Neuronal stem cell (in vitro differentiated cells): ENCODE data around the gene SHISA7. TPM values are rescaled to one million over a fixed set of nuclear protein-coding genes. Genes with fewer than 3 reads are reported as not detected.

Experiments used
- DNase-seq: peaks from one replicate; pipeline ENCODE4 v3.0.0-alpha.2; 2013; ENCODE audit warnings: low spot score
- H2AFZ ChIP-seq: one replicate; pipeline ENCODE4 v1.6.1; 2013; ENCODE audit warnings: mild to moderate bottlenecking, low read length, inconsistent platforms
- H2AK5ac ChIP-seq: 2 replicates; pipeline ENCODE4 v1.6.1; 2013; ENCODE audit warnings: low read depth, mild to moderate bottlenecking, inconsistent platforms, low read length, moderate library complexity, mixed read lengths
- H2BK120ac ChIP-seq: 2 replicates; pipeline ENCODE4 v1.6.1; 2013; ENCODE audit warnings: low read depth, mild to moderate bottlenecking, inconsistent platforms, low read length, moderate library complexity, mixed read lengths
- H2BK12ac ChIP-seq: one replicate; pipeline ENCODE4 v1.6.1; 2013; ENCODE audit warnings: low read length, inconsistent platforms
- H2BK15ac ChIP-seq: 2 replicates; pipeline ENCODE4 v1.6.1; 2013; ENCODE audit warnings: mild to moderate bottlenecking, low read length, inconsistent platforms, mixed read lengths
- H2BK5ac ChIP-seq: one replicate; pipeline ENCODE4 v1.6.1; 2013; ENCODE audit warnings: inconsistent platforms, mild to moderate bottlenecking, low read length, moderate library complexity
- H3K14ac ChIP-seq: one replicate; pipeline ENCODE4 v1.6.1; 2013; ENCODE audit warnings: low read length, inconsistent platforms
- H3K18ac ChIP-seq: 2 replicates; pipeline ENCODE4 v1.6.1; 2013; ENCODE audit warnings: low read length, inconsistent platforms
- H3K23ac ChIP-seq: 2 replicates; pipeline ENCODE4 v1.6.1; 2013; ENCODE audit warnings: low read depth, mild to moderate bottlenecking, mixed read lengths, low read length, inconsistent platforms; ENCODE audit not compliant: poor library complexity
- H3K27ac ChIP-seq: replicated peaks from 3 replicates; pipeline ENCODE4 v1.5.1; 2013; ENCODE audit warnings: low read length, inconsistent platforms
- H3K27me3 ChIP-seq, 3 experiments: 2 replicates each; pipeline ENCODE4 v1.6.1; 2013; ENCODE audit warnings: low read length in 3 of 3, mild to moderate bottlenecking in 2 of 3, inconsistent platforms in 1 of 3, low read depth in 1 of 3, mixed read lengths in 1 of 3, moderate library complexity in 1 of 3; ENCODE audit not compliant: control insufficient read depth in 3 of 3, insufficient read depth in 3 of 3
- H3K36me3 ChIP-seq, 2 donors: replicated peaks in 1 of 2; 2 replicates each; pipeline ENCODE4 v1.6.1; 2013; ENCODE audit warnings: low read length in 2 of 2; ENCODE audit not compliant: control insufficient read depth in 2 of 2, insufficient read depth in 2 of 2
- H3K4ac ChIP-seq: 2 replicates; pipeline ENCODE4 v1.6.1; 2013; ENCODE audit warnings: inconsistent platforms, mild to moderate bottlenecking, low read length, moderate library complexity
- H3K4me1 ChIP-seq, 2 donors: 1 replicate in 1 of 2; 2 replicates in 1 of 2; pipeline ENCODE4 v1.6.1; 2013; ENCODE audit warnings: low read length in 2 of 2, low read depth in 1 of 2; ENCODE audit not compliant: control insufficient read depth in 2 of 2, insufficient read depth in 1 of 2
- H3K4me2 ChIP-seq: one replicate; pipeline ENCODE4 v1.6.1; 2013; ENCODE audit warnings: mild to moderate bottlenecking, low read length, inconsistent platforms; ENCODE audit not compliant: insufficient read depth, poor library complexity, severe bottlenecking
- H3K4me3 ChIP-seq, 2 donors: 2 replicates each; pipeline ENCODE4 v1.5.1; 2013; ENCODE audit warnings: low read length in 2 of 2, mild to moderate bottlenecking in 2 of 2, inconsistent platforms in 1 of 2, moderate library complexity in 1 of 2
- H3K79me1 ChIP-seq: one replicate; pipeline ENCODE4 v1.6.1; 2013; ENCODE audit warnings: low read depth, mild to moderate bottlenecking, inconsistent platforms, low read length, moderate library complexity
- H3K9ac ChIP-seq: one replicate; pipeline ENCODE4 v1.6.1; 2013; ENCODE audit warnings: mild to moderate bottlenecking, low read depth, low read length, inconsistent platforms; ENCODE audit not compliant: poor library complexity
- H3K9me3 ChIP-seq, 2 donors: replicated peaks in 1 of 2; 2 replicates each; pipeline versions ENCODE3 to v1.6.1; 2013; ENCODE audit warnings: low read length in 2 of 2, mild to moderate bottlenecking in 2 of 2, inconsistent platforms in 1 of 2, low read depth in 1 of 2, mixed read lengths in 1 of 2, moderate library complexity in 1 of 2; ENCODE audit not compliant: control insufficient read depth in 2 of 2, insufficient read depth in 1 of 2
- H4K8ac ChIP-seq: one replicate; pipeline ENCODE4 v1.6.1; 2013; ENCODE audit warnings: low read depth, mild to moderate bottlenecking, inconsistent platforms, low read length, moderate library complexity
- H4K91ac ChIP-seq: one replicate; pipeline ENCODE4 v1.6.1; 2013; ENCODE audit warnings: low read length, low read depth, mild to moderate bottlenecking, inconsistent platforms; ENCODE audit not compliant: poor library complexity
- WGBS, 2 donors: extraction: QIAGEN DNeasy Blood & Tissue Kit; methylation state at CpG; one replicate each; pipeline ENCODE4 v1.1.7; 2013; ENCODE audit warnings: missing lambda C conversion rate in 2 of 2, mixed read lengths in 1 of 2; ENCODE audit not compliant: insufficient read length in 2 of 2, insufficient replicate concordance in 1 of 2; ENCODE audit errors: extremely low coverage in 2 of 2; 5-methylcytosine and 5-hydroxymethylcytosine counted together
- polyA plus RNA-seq, 2 experiments: library from polyadenylated mRNA; stranded (reverse); fragments of 200-250 nt; gene quantifications; one replicate each; pipeline ENCODE4 v1.2.3, GENCODE V29; 2013

The SHISA7 gene
- polyA plus RNA-seq (2013, experiment 1 of 2): 0.33 TPM
- polyA plus RNA-seq (2013, experiment 2 of 2): 0.30 TPM

DNA sequence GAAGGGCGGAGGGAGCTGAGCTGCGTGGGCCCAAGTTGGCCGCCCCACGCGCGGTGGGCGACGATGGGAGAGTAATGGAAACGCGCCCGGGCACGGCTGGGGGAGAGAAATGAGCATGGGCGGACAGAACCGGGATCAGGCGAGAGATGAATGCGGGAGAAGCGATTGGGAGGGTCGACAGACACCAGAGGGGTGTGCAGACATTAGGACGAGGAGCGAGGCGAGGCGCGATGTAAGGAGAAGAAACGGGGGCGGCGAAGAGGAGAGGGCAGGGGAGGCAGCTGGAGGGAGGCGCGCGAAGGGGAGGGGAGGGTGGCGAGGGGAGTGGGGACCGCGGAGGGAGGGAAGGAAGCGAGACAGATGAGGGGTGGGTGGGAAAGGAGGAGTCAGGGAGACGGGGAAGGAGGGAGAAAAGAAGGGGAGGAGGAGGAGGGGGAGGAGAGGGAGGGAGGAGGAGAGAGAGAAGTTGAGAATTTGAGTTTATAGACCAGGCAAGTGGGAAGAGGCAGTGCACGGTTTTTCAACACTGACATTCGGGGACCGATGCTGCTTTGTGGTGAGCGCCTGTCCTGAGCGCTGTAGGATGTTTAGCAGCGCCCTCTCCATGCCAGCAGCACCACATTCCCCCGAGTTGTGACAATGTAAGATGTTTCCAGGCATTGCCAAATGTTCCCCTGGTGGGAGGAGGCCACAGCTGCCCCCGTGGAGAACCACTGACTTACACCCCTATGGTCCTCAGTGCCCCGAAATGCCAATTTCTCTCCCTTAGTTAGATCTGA lies at the start of gene SHISA7:
Gene SHISA7, minus strand, starts transcription at position 256 of the 779 bp plus-strand sequence. CDS start 437 bp downstream, outside the sequence.
- Histone ChIP-seq H3K9ac (peak within 1 kb of the TSS; percentile 55), H3K4me3 (peak within 1 kb of the TSS in 1 of 2 donors; percentile 15), H2BK120ac (no peak within 1 kb of the TSS), H3K4ac (no peak within 1 kb of the TSS), H3K9me3 (peaks cover 0 to 4% of the 10 kb centered on the region in 2 donors), H3K18ac (peak within 1 kb of the TSS; percentile 75), H3K23ac (peak within 1 kb of the TSS; percentile 83), H3K79me1 (peaks cover under 1% of the 10 kb centered on the region), H2BK5ac (no peak within 1 kb of the TSS), H2AK5ac (no peak within 1 kb of the TSS), H2BK15ac (peak within 1 kb of the TSS; percentile 21), H3K14ac (no peak within 1 kb of the TSS), H2BK12ac (no peak within 1 kb of the TSS), H3K4me1 (peaks cover 6 to 15% of the 10 kb centered on the region in 2 donors), H3K27me3 (peaks cover 32 to 93% (median 77%) of the 10 kb centered on the region in 3 experiments), H3K27ac (no peak within 1 kb of the TSS), H2AFZ (peak within 1 kb of the TSS; percentile 71), H4K91ac (no peak within 1 kb of the TSS), H3K4me2 (peak within 1 kb of the TSS; percentile 38), H4K8ac (peak within 1 kb of the TSS; percentile 55), H3K36me3 (no peaks in the 10 kb centered on the region)
- no peak for DNase-seq
- WGBS, 2 donors: no CpG with 5 or more reads among the region's 43 CpGs

DNA sequence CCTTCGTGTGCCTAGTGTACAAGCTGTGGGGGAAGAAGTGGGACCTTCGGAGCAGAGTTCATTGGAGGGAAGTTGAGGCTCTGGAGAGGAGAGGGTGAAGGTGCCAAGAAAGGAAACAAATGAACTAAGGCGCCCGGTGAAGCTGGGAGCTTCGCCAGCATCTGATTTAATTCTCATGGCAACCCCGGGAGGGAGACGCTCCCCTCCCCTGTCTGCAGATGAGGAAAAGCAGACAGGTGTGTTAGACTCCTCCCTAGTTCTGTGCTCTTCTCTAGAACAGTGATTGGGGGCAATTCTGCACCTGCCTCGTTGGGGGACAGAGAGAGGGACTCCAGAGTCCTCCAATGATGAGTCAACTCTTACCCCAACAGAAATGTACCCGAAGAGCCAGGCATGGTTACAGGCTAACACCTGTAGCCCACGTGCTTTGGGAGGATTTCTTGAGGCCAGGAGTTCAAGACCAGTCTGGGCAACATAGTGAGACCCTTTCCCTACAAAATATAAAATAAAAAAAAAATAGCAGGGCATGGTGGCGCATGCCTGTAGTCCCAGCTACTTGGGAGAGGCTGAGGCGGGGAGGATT lies 49.4 kb upstream of the SHISA7 start:
- Histone ChIP-seq H2BK12ac (no peak overlapping the region), H3K4me3 (no peak overlapping the region), H3K9ac (no peak overlapping the region), H3K79me1 (peaks cover 5% of the 10 kb centered on the region), H3K9me3 (no peaks in the 10 kb centered on the region), H2BK15ac (no peak overlapping the region), H2AFZ (no peak overlapping the region), H2BK120ac (no peak overlapping the region), H3K18ac (no peak overlapping the region), H3K4ac (no peak overlapping the region), H3K27me3 (no peaks in the 10 kb centered on the region), H3K4me2 (no peak overlapping the region), H4K8ac (no peak overlapping the region), H3K27ac (no peak overlapping the region), H2AK5ac (peak overlapping the region; percentile 6), H4K91ac (no peak overlapping the region), H3K23ac (no peak overlapping the region), H2BK5ac (peak overlapping the region; percentile 66), H3K14ac (no peak overlapping the region), H3K4me1 (peaks cover 18 to 34% of the 10 kb centered on the region in 2 donors), H3K36me3 (no peaks in the 10 kb centered on the region)
- no CpG with 5 or more reads among the region's 12 CpGs for WGBS, 2 donors
- DNase-seq: no peak

- peak overlapping the region; percentile 42 for H3K4ac ChIP-seq
- no peak for DNase-seq
- H3K23ac ChIP-seq: peak overlapping the region; percentile 11
- no peak overlapping the region for H3K4me2 ChIP-seq
- H2AK5ac ChIP-seq: peak overlapping the region; percentile 81
- no peaks in the 10 kb centered on the region for H3K27me3 ChIP-seq
- H2AFZ ChIP-seq: peak overlapping the region; percentile 73
- H4K91ac ChIP-seq: no peak overlapping the region
- no peak overlapping the region for H2BK15ac ChIP-seq
- no peak overlapping the region for H2BK120ac ChIP-seq
- H4K8ac ChIP-seq: no peak overlapping the region
- peaks cover 6% of the 10 kb centered on the region for H3K79me1 ChIP-seq
- H2BK5ac ChIP-seq: no peak overlapping the region
- peak overlapping the region; percentile 24 for H3K18ac ChIP-seq
- no peak overlapping the region for H3K4me3 ChIP-seq
- H3K9me3 ChIP-seq: no peaks in the 10 kb centered on the region
- peaks cover 24 to 39% of the 10 kb centered on the region in 2 donors for H3K4me1 ChIP-seq
- no peaks in the 10 kb centered on the region for H3K36me3 ChIP-seq
- H3K14ac ChIP-seq: no peak overlapping the region
- H2BK12ac ChIP-seq: no peak overlapping the region
- no CpG with 5 or more reads among the region's 24 CpGs for WGBS, 2 donors
- H3K27ac ChIP-seq: no peak overlapping the region
- no peak overlapping the region for H3K9ac ChIP-seq
Observed at GRCh38 chr19:55491546-55492360, 48.7 kb upstream of the SHISA7 start.
